Endothelial cell (in vitro differentiated cells): ENCODE data around the gene SNAP25. TPM values are rescaled to one million over a fixed set of nuclear protein-coding genes. Genes with fewer than 3 reads are reported as not detected.

Experiments
- DNase-seq: peaks from one replicate; pipeline ENCODE4 v3.0.0; 2021; ENCODE audit warnings: low spot score
- H3K27ac Mint-ChIP-seq: one replicate; pipeline ENCODE4 v1.8.0; 2021; ENCODE audit warnings: mixed read lengths, inconsistent platforms; ENCODE audit not compliant: unreplicated experiment
- H3K27me3 Mint-ChIP-seq: one replicate; pipeline ENCODE4 v1.8.0; 2021; ENCODE audit warnings: mild to moderate bottlenecking, moderate library complexity, mixed read lengths, inconsistent platforms; ENCODE audit not compliant: unreplicated experiment
- H3K36me3 Mint-ChIP-seq: one replicate; pipeline ENCODE4 v1.8.0; 2021; ENCODE audit warnings: mild to moderate bottlenecking, low read depth, mixed read lengths, inconsistent platforms; ENCODE audit not compliant: unreplicated experiment
- H3K4me1 Mint-ChIP-seq: one replicate; pipeline ENCODE4 v1.8.0; 2021; ENCODE audit warnings: mild to moderate bottlenecking, mixed read lengths, inconsistent platforms; ENCODE audit not compliant: unreplicated experiment
- H3K4me3 Mint-ChIP-seq: one replicate; pipeline ENCODE4 v1.8.0; 2021; ENCODE audit warnings: mild to moderate bottlenecking, mixed read lengths, inconsistent platforms; ENCODE audit not compliant: unreplicated experiment
- H3K9me3 Mint-ChIP-seq: one replicate; pipeline ENCODE4 v1.8.0; 2021; ENCODE audit warnings: mixed read lengths, inconsistent platforms; ENCODE audit not compliant: unreplicated experiment
- total RNA-seq: library from RNA; stranded (reverse); fragmentation: NEBNext Ultra II Directional; extraction: Animal tissue kit (Norgen Biotek cat#: 25700); gene quantifications from one replicate; pipeline ENCODE4 v1.2.1, GENCODE V29; 2021; ENCODE audit not compliant: unreplicated experiment
- TF ChIP-seq, protein P1 (sequence below): fragments of 200-600 bp; sonication (generic); IDR thresholded peaks from one replicate; pipeline ENCODE4 v1.5.0; 2021; ENCODE audit warnings: antibody characterized with exemption; ENCODE audit not compliant: unreplicated experiment

SNAP25 gene
- total RNA-seq, 1 donor from 2014 or later, result 0.38 TPM

- H3K4me1 Mint-ChIP-seq, result peaks cover 4% of the 10 kb centered on the region
- H3K27me3 Mint-ChIP-seq, result no peaks in the 10 kb centered on the region
- H3K9me3 Mint-ChIP-seq, result no peaks in the 10 kb centered on the region
- DNase-seq, result no peak
- TF ChIP-seq, protein P1, sequence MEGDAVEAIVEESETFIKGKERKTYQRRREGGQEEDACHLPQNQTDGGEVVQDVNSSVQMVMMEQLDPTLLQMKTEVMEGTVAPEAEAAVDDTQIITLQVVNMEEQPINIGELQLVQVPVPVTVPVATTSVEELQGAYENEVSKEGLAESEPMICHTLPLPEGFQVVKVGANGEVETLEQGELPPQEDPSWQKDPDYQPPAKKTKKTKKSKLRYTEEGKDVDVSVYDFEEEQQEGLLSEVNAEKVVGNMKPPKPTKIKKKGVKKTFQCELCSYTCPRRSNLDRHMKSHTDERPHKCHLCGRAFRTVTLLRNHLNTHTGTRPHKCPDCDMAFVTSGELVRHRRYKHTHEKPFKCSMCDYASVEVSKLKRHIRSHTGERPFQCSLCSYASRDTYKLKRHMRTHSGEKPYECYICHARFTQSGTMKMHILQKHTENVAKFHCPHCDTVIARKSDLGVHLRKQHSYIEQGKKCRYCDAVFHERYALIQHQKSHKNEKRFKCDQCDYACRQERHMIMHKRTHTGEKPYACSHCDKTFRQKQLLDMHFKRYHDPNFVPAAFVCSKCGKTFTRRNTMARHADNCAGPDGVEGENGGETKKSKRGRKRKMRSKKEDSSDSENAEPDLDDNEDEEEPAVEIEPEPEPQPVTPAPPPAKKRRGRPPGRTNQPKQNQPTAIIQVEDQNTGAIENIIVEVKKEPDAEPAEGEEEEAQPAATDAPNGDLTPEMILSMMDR, result no peak
- no peak overlapping the region for H3K4me3 Mint-ChIP-seq
- no peaks in the 10 kb centered on the region for H3K36me3 Mint-ChIP-seq
- no peak overlapping the region for H3K27ac Mint-ChIP-seq
These were observed 114.2 kb downstream of the SNAP25 start for GRCh38 chr20:10332656-10333415.

- no peak for DNase-seq
- H3K9me3 Mint-ChIP-seq, result no peaks in the 10 kb centered on the region
- no peaks in the 10 kb centered on the region for H3K36me3 Mint-ChIP-seq
- H3K27ac Mint-ChIP-seq, result no peak overlapping the region
- H3K27me3 Mint-ChIP-seq, result no peaks in the 10 kb centered on the region
- TF ChIP-seq, protein P1, result no peak
- no peaks in the 10 kb centered on the region for H3K4me1 Mint-ChIP-seq
- no peak overlapping the region for H3K4me3 Mint-ChIP-seq
These were observed 118.5 kb downstream of the SNAP25 start for GRCh38 chr20:10336959-10337729.

GRCh38 chr20:10338426-10339180, 120.0 kb downstream of the SNAP25 start:
- DNase-seq, result no peak
- Mint-ChIP-seq H3K9me3 (no peaks in the 10 kb centered on the region), H3K4me3 (no peak overlapping the region), H3K27me3 (no peaks in the 10 kb centered on the region), H3K27ac (no peak overlapping the region), H3K36me3 (no peaks in the 10 kb centered on the region), H3K4me1 (no peaks in the 10 kb centered on the region)
- TF ChIP-seq, protein P1, result no peak

- Mint-ChIP-seq H3K36me3 (no peaks in the 10 kb centered on the region), H3K9me3 (no peaks in the 10 kb centered on the region), H3K4me1 (no peaks in the 10 kb centered on the region), H3K4me3 (no peak overlapping the region), H3K27me3 (no peaks in the 10 kb centered on the region), H3K27ac (no peak overlapping the region)
- DNase-seq, result no peak
- TF ChIP-seq, protein P1, result no peak
These were observed 121.0 kb downstream of the SNAP25 start for GRCh38 chr20:10339609-10340008.
